Ishikawa (cell line): ENCODE measurements around the gene ANKLE2.

Experiments
- CREB1 ChIP-seq: IDR thresholded peaks from 2 replicates; pipeline ENCODE4 v1.6.1; 2012; ENCODE audit warnings: low read depth
- EGR1 ChIP-seq: IDR thresholded peaks from 2 replicates; pipeline ENCODE4 v1.6.1; 2012
- EP300 ChIP-seq: IDR thresholded peaks from 2 replicates; pipeline ENCODE4 v1.6.1; 2012; ENCODE audit warnings: borderline replicate concordance
- FOXM1 ChIP-seq: IDR thresholded peaks from 2 replicates; pipeline ENCODE4 v1.6.1; 2012; ENCODE audit warnings: low read depth, borderline replicate concordance
- MAX ChIP-seq: IDR thresholded peaks from 2 replicates; pipeline ENCODE4 v1.6.1; 2012
- RAD21 ChIP-seq: IDR thresholded peaks from 2 replicates; pipeline ENCODE4 v1.6.1; 2012; ENCODE audit warnings: low read depth
- REST ChIP-seq: IDR thresholded peaks from 2 replicates; pipeline ENCODE4 v1.6.1; 2012; ENCODE audit warnings: low read depth, mild to moderate bottlenecking
- TAF1 ChIP-seq: IDR thresholded peaks from 2 replicates; pipeline ENCODE4 v1.6.1; 2012; ENCODE audit warnings: low read depth, mild to moderate bottlenecking
- TCF12 ChIP-seq: IDR thresholded peaks from 2 replicates; pipeline ENCODE4 v1.6.1; 2012; ENCODE audit warnings: low read depth
- TEAD4 ChIP-seq: IDR thresholded peaks from 2 replicates; pipeline ENCODE4 v1.6.1; 2012

- TF ChIP-seq TAF1 (no peak; the same call in 1 of the 2 replicates), EGR1 (no peak), EP300 (no peak), RAD21 (no peak), FOXM1 (no peak), TCF12 (no peak), REST (no peak), TEAD4 (no peak), CREB1 (no peak), MAX (no peak)
Observed at GRCh38 chr12:132761032-132761920, at the start of gene ANKLE2.
